ENCODE data around the gene PRSS50. TPM values are rescaled to one million over a fixed set of nuclear protein-coding genes. Genes with fewer than 3 reads are reported as not detected.
"Not testable (repeated sequence)": the region's sequence is repeated elsewhere in the genome, so short reads cannot be mapped to it uniquely, and the experiment has no call there.

PRSS50 gene
- not detected in 2 replicates for total RNA-seq

- no peak for DNase-seq (ENCODE audit: extremely low read depth, low read depth, low spot score)
Observed at GRCh38 chr3:46717447-46718231, at the start of gene PRSS50. Gene PRSS50 (minus strand): TSS chr3:46717869. CDS start chr3:46717824, 45 bp downstream.

- no peak for DNase-seq (ENCODE audit: extremely low read depth, low read depth, low spot score)
Observed at GRCh38 chr3:46764206-46764605, 46.5 kb upstream of the PRSS50 start.

GRCh38 chr3:46763178-46763577 is 45.5 kb upstream of the PRSS50 start:
- DNase-seq (ENCODE audit: extremely low read depth, low read depth, low spot score): no peak

GRCh38 chr3:46759239-46760167 is 41.8 kb upstream of the PRSS50 start:
- no peak for DNase-seq (ENCODE audit: extremely low read depth, low read depth, low spot score)

GRCh38 chr3:46756642-46757041 is 39.0 kb upstream of the PRSS50 start:
- DNase-seq (ENCODE audit: extremely low read depth, low read depth, low spot score): no peak

- no peak for DNase-seq (ENCODE audit: extremely low read depth, low read depth, low spot score)
Observed at GRCh38 chr3:46755646-46756045, 38.0 kb upstream of the PRSS50 start.

GRCh38 chr3:46753127-46753526 is 35.5 kb upstream of the PRSS50 start:
- DNase-seq (ENCODE audit: extremely low read depth, low read depth, low spot score): not testable (repeated sequence)

GRCh38 chr3:46750555-46751038 is 32.9 kb upstream of the PRSS50 start:
- no peak for DNase-seq (ENCODE audit: extremely low read depth, low read depth, low spot score)

GRCh38 chr3:46749129-46749528 is 31.5 kb upstream of the PRSS50 start:
- DNase-seq (ENCODE audit: extremely low read depth, low read depth, low spot score): no peak

GRCh38 chr3:46748170-46748569 is 30.5 kb upstream of the PRSS50 start:
- no peak for DNase-seq (ENCODE audit: extremely low read depth, low read depth, low spot score)

GRCh38 chr3:46746711-46747110 is 29.0 kb upstream of the PRSS50 start:
- DNase-seq (ENCODE audit: extremely low read depth, low read depth, low spot score): no peak

- no peak for DNase-seq (ENCODE audit: extremely low read depth, low read depth, low spot score)
Observed at GRCh38 chr3:46742992-46743585, 25.4 kb upstream of the PRSS50 start.

GRCh38 chr3:46739565-46739964 is 21.9 kb upstream of the PRSS50 start:
- not testable (repeated sequence) for DNase-seq (ENCODE audit: extremely low read depth, low read depth, low spot score)

- DNase-seq (ENCODE audit: extremely low read depth, low read depth, low spot score): no peak
Observed at GRCh38 chr3:46737329-46737731, 19.7 kb upstream of the PRSS50 start.

GRCh38 chr3:46736006-46736872 is 18.6 kb upstream of the PRSS50 start:
- DNase-seq (ENCODE audit: extremely low read depth, low read depth, low spot score): no peak

- DNase-seq (ENCODE audit: extremely low read depth, low read depth, low spot score): no peak
Observed at GRCh38 chr3:46734773-46735172, 17.1 kb upstream of the PRSS50 start.

- DNase-seq (ENCODE audit: extremely low read depth, low read depth, low spot score): no peak
Observed at GRCh38 chr3:46733026-46733800, 15.5 kb upstream of the PRSS50 start.

GRCh38 chr3:46731795-46732194 is 14.1 kb upstream of the PRSS50 start:
- DNase-seq (ENCODE audit: extremely low read depth, low read depth, low spot score): no peak

- no peak for DNase-seq (ENCODE audit: extremely low read depth, low read depth, low spot score)
Observed at GRCh38 chr3:46730819-46731218, 13.2 kb upstream of the PRSS50 start.
